ENCODE data around the gene CHIC1.
"Not testable (repeated sequence)": the region's sequence is repeated elsewhere in the genome, so short reads cannot be mapped to it uniquely, and the experiment has no call there.

Gene CHIC1

GRCh38 chrX:73562984-73563737 lies at the start of gene CHIC1:
Gene CHIC1, plus strand, starts transcription at chrX:73563197. Its CDS starts 88 bp downstream, at chrX:73563285.
- peak; percentile 57 for DNase-seq (ENCODE audit: low read depth)

- not testable (repeated sequence) for DNase-seq (ENCODE audit: low read depth)
These were observed 40.2 kb upstream of the CHIC1 start for GRCh38 chrX:73522823-73523222.

GRCh38 chrX:73524906-73525305 lies 38.1 kb upstream of the CHIC1 start:
- no peak for DNase-seq (ENCODE audit: low read depth)

GRCh38 chrX:73525928-73526690 lies 36.9 kb upstream of the CHIC1 start:
- DNase-seq (ENCODE audit: low read depth): no peak

GRCh38 chrX:73531655-73532054 lies 31.3 kb upstream of the CHIC1 start:
- not testable (repeated sequence) for DNase-seq (ENCODE audit: low read depth)

GRCh38 chrX:73556159-73556558 lies 6.8 kb upstream of the CHIC1 start:
- no peak for DNase-seq (ENCODE audit: low read depth)

- peak; percentile 27 for DNase-seq (ENCODE audit: low read depth)
These were observed 1.2 kb upstream of the CHIC1 start for GRCh38 chrX:73561801-73562200.

GRCh38 chrX:73562458-73562857 lies 539 bp upstream of the CHIC1 start:
- no peak for DNase-seq (ENCODE audit: low read depth)

GRCh38 chrX:73563738-73564068 lies 706 bp downstream of the CHIC1 start:
- DNase-seq (ENCODE audit: low read depth): peak; percentile 1

GRCh38 chrX:73577361-73577760 lies 14.4 kb downstream of the CHIC1 start:
- peak; percentile 75 for DNase-seq (ENCODE audit: low read depth)

- no peak for DNase-seq (ENCODE audit: low read depth)
These were observed 18.1 kb downstream of the CHIC1 start for GRCh38 chrX:73581002-73581628.

GRCh38 chrX:73597758-73598157 lies 34.8 kb downstream of the CHIC1 start:
- DNase-seq (ENCODE audit: low read depth): not testable (repeated sequence)

GRCh38 chrX:73615022-73615421 lies 52.0 kb downstream of the CHIC1 start:
- DNase-seq (ENCODE audit: low read depth): no peak

GRCh38 chrX:73641669-73642068 lies 78.7 kb downstream of the CHIC1 start:
- DNase-seq (ENCODE audit: low read depth): not testable (repeated sequence)

GRCh38 chrX:73647212-73647611 lies 84.2 kb downstream of the CHIC1 start:
- DNase-seq (ENCODE audit: low read depth): no peak

- DNase-seq (ENCODE audit: low read depth): no peak
These were observed 84.8 kb downstream of the CHIC1 start for GRCh38 chrX:73647632-73648322.

GRCh38 chrX:73661322-73661721 lies 98.3 kb downstream of the CHIC1 start:
- DNase-seq (ENCODE audit: low read depth): not testable (repeated sequence)

- DNase-seq (ENCODE audit: low read depth): no peak
These were observed 105.8 kb downstream of the CHIC1 start for GRCh38 chrX:73668779-73669178.

- no peak for DNase-seq (ENCODE audit: low read depth)
These were observed 118.4 kb downstream of the CHIC1 start for GRCh38 chrX:73681408-73681807.

- DNase-seq (ENCODE audit: low read depth): peak; percentile 61
These were observed 120.4 kb downstream of the CHIC1 start for GRCh38 chrX:73683236-73683859.

- not testable (repeated sequence) for DNase-seq (ENCODE audit: low read depth)
These were observed 144.0 kb downstream of the CHIC1 start for GRCh38 chrX:73707014-73707413.

- no peak for DNase-seq (ENCODE audit: low read depth)
These were observed 165.6 kb downstream of the CHIC1 start for GRCh38 chrX:73728602-73729001.

Data from fibroblast of gingiva (primary cell).